ENCODE results near the gene PRDX5.
A peak's percentile ranks its signal among the peaks of the same experiment; 100 is the strongest.

PRDX5 gene

GRCh38 chr11:64290352-64291261, 27.3 kb upstream of the PRDX5 start:
- peaks cover 0 to 28% (median 22%) of the 10 kb centered on the region in 5 donors for H3K4me1 ChIP-seq (ENCODE audit: control insufficient read depth in 5 of 5, insufficient read depth in 5 of 5, low read length in 5 of 5)
- no peak overlapping the region for H3K27ac ChIP-seq (ENCODE audit: low read depth, low read length)
- H3K27me3 ChIP-seq (ENCODE audit: control insufficient read depth in 5 of 5, insufficient read depth in 4 of 5, low read length in 5 of 5) = peaks cover 25 to 51% (median 41%) of the 10 kb centered on the region in 5 donors
- H3K9me3 ChIP-seq (ENCODE audit: control insufficient read depth in 5 of 5, low read length in 5 of 5) = no peaks in the 10 kb centered on the region
- no peak overlapping the region for H3K9ac ChIP-seq (ENCODE audit: low read length in 5 of 5)
- H3K4me3 ChIP-seq (ENCODE audit: low read depth in 1 of 5, low read length in 5 of 5) = no peak overlapping the region
- peaks cover 0 to 4% (median 0%) of the 10 kb centered on the region in 5 donors for H3K36me3 ChIP-seq (ENCODE audit: control insufficient read depth in 5 of 5, insufficient read depth in 5 of 5, low read length in 5 of 5)

GRCh38 chr11:64291262-64291751, 26.6 kb upstream of the PRDX5 start, which contains the start of gene KCNK4:
Gene KCNK4, plus strand, starts transcription at chr11:64291302. Its CDS starts 1,717 bp downstream, at chr11:64293019.
- Histone ChIP-seq H3K27ac (ENCODE audit: low read depth, low read length) (no peak within 1 kb of the TSS), H3K4me3 (ENCODE audit: low read depth in 1 of 5, low read length in 5 of 5) (peak within 1 kb of the TSS in 3 of 5 donors; percentile 8 to 58 (median 36)), H3K36me3 (ENCODE audit: control insufficient read depth in 5 of 5, insufficient read depth in 5 of 5, low read length in 5 of 5) (peaks cover 0 to 4% (median 0%) of the 10 kb centered on the region in 5 donors), H3K9me3 (ENCODE audit: control insufficient read depth in 5 of 5, low read length in 5 of 5) (no peaks in the 10 kb centered on the region), H3K9ac (ENCODE audit: low read length in 5 of 5) (no peak within 1 kb of the TSS), H3K4me1 (ENCODE audit: control insufficient read depth in 5 of 5, insufficient read depth in 5 of 5, low read length in 5 of 5) (peaks cover 0 to 22% (median 16%) of the 10 kb centered on the region in 5 donors), H3K27me3 (ENCODE audit: control insufficient read depth in 5 of 5, insufficient read depth in 4 of 5, low read length in 5 of 5) (peaks cover 29 to 57% (median 46%) of the 10 kb centered on the region in 5 donors)

GRCh38 chr11:64291752-64292459, 26.0 kb upstream of the PRDX5 start:
- peaks cover 0 to 4% (median 0%) of the 10 kb centered on the region in 5 donors for H3K36me3 ChIP-seq (ENCODE audit: control insufficient read depth in 5 of 5, insufficient read depth in 5 of 5, low read length in 5 of 5)
- peaks cover 35 to 63% (median 52%) of the 10 kb centered on the region in 5 donors for H3K27me3 ChIP-seq (ENCODE audit: control insufficient read depth in 5 of 5, insufficient read depth in 4 of 5, low read length in 5 of 5)
- no peaks in the 10 kb centered on the region for H3K9me3 ChIP-seq (ENCODE audit: control insufficient read depth in 5 of 5, low read length in 5 of 5)
- H3K9ac ChIP-seq (ENCODE audit: low read length in 5 of 5) = peak overlapping the region in 1 of 5 donors; percentile 37
- H3K4me1 ChIP-seq (ENCODE audit: control insufficient read depth in 5 of 5, insufficient read depth in 5 of 5, low read length in 5 of 5) = peaks cover 0 to 19% (median 12%) of the 10 kb centered on the region in 5 donors
- H3K27ac ChIP-seq (ENCODE audit: low read depth, low read length) = no peak overlapping the region
- peak overlapping the region in 3 of 5 donors; percentile 8 to 58 (median 36) for H3K4me3 ChIP-seq (ENCODE audit: low read depth in 1 of 5, low read length in 5 of 5)

- Histone ChIP-seq H3K27ac (ENCODE audit: low read depth, low read length) (no peak overlapping the region), H3K4me3 (ENCODE audit: low read depth in 1 of 5, low read length in 5 of 5) (peak overlapping the region in 2 of 5 donors; percentile 36 to 58), H3K36me3 (ENCODE audit: control insufficient read depth in 5 of 5, insufficient read depth in 5 of 5, low read length in 5 of 5) (peaks cover 0 to 4% (median 0%) of the 10 kb centered on the region in 5 donors), H3K27me3 (ENCODE audit: control insufficient read depth in 5 of 5, insufficient read depth in 4 of 5, low read length in 5 of 5) (peaks cover 42 to 71% (median 59%) of the 10 kb centered on the region in 5 donors), H3K9ac (ENCODE audit: low read length in 5 of 5) (peak overlapping the region in 1 of 5 donors; percentile 37), H3K9me3 (ENCODE audit: control insufficient read depth in 5 of 5, low read length in 5 of 5) (no peaks in the 10 kb centered on the region), H3K4me1 (ENCODE audit: control insufficient read depth in 5 of 5, insufficient read depth in 5 of 5, low read length in 5 of 5) (peaks cover 0 to 19% (median 12%) of the 10 kb centered on the region in 5 donors)
Measured at GRCh38 chr11:64292460-64293254, 25.3 kb upstream of the PRDX5 start.

GRCh38 chr11:64294774-64295173, 23.1 kb upstream of the PRDX5 start:
- peaks cover 50 to 82% (median 66%) of the 10 kb centered on the region in 5 donors for H3K27me3 ChIP-seq (ENCODE audit: control insufficient read depth in 5 of 5, insufficient read depth in 4 of 5, low read length in 5 of 5)
- H3K9ac ChIP-seq (ENCODE audit: low read length in 5 of 5) = no peak overlapping the region

GRCh38 chr11:64295760-64296159, 22.2 kb upstream of the PRDX5 start:
- H3K4me1 ChIP-seq (ENCODE audit: control insufficient read depth in 5 of 5, insufficient read depth in 5 of 5, low read length in 5 of 5) = peaks cover 0 to 46% (median 33%) of the 10 kb centered on the region in 5 donors
- peaks cover 45 to 79% (median 61%) of the 10 kb centered on the region in 5 donors for H3K27me3 ChIP-seq (ENCODE audit: control insufficient read depth in 5 of 5, insufficient read depth in 4 of 5, low read length in 5 of 5)
- no peak overlapping the region for H3K4me3 ChIP-seq (ENCODE audit: low read depth in 1 of 5, low read length in 5 of 5)

More at GRCh38 chr11:64294774-64295173, 23.1 kb upstream of the PRDX5 start:
- Histone ChIP-seq H3K36me3 (ENCODE audit: control insufficient read depth in 5 of 5, insufficient read depth in 5 of 5, low read length in 5 of 5) (no peaks in the 10 kb centered on the region), H3K27ac (ENCODE audit: low read depth, low read length) (no peak overlapping the region), H3K4me1 (ENCODE audit: control insufficient read depth in 5 of 5, insufficient read depth in 5 of 5, low read length in 5 of 5) (peaks cover 0 to 36% (median 25%) of the 10 kb centered on the region in 5 donors), H3K4me3 (ENCODE audit: low read depth in 1 of 5, low read length in 5 of 5) (no peak overlapping the region), H3K9me3 (ENCODE audit: control insufficient read depth in 5 of 5, low read length in 5 of 5) (no peaks in the 10 kb centered on the region)

GRCh38 chr11:64296236-64296635, 21.7 kb upstream of the PRDX5 start:
- H3K27me3 ChIP-seq (ENCODE audit: control insufficient read depth in 5 of 5, insufficient read depth in 4 of 5, low read length in 5 of 5) = peaks cover 41 to 75% (median 56%) of the 10 kb centered on the region in 5 donors

More at GRCh38 chr11:64295760-64296159, 22.2 kb upstream of the PRDX5 start:
- no peaks in the 10 kb centered on the region for H3K36me3 ChIP-seq (ENCODE audit: control insufficient read depth in 5 of 5, insufficient read depth in 5 of 5, low read length in 5 of 5)
- no peak overlapping the region for H3K9ac ChIP-seq (ENCODE audit: low read length in 5 of 5)
- H3K27ac ChIP-seq (ENCODE audit: low read depth, low read length) = no peak overlapping the region
- no peaks in the 10 kb centered on the region for H3K9me3 ChIP-seq (ENCODE audit: control insufficient read depth in 5 of 5, low read length in 5 of 5)

GRCh38 chr11:64296830-64297698, 20.9 kb upstream of the PRDX5 start:
- Histone ChIP-seq H3K4me1 (ENCODE audit: control insufficient read depth in 5 of 5, insufficient read depth in 5 of 5, low read length in 5 of 5) (peaks cover 0 to 40% (median 30%) of the 10 kb centered on the region in 5 donors), H3K27me3 (ENCODE audit: control insufficient read depth in 5 of 5, insufficient read depth in 4 of 5, low read length in 5 of 5) (peaks cover 41 to 66% (median 52%) of the 10 kb centered on the region in 5 donors), H3K36me3 (ENCODE audit: control insufficient read depth in 5 of 5, insufficient read depth in 5 of 5, low read length in 5 of 5) (no peaks in the 10 kb centered on the region), H3K27ac (ENCODE audit: low read depth, low read length) (no peak overlapping the region), H3K9me3 (ENCODE audit: control insufficient read depth in 5 of 5, low read length in 5 of 5) (no peaks in the 10 kb centered on the region), H3K4me3 (ENCODE audit: low read depth in 1 of 5, low read length in 5 of 5) (no peak overlapping the region), H3K9ac (ENCODE audit: low read length in 5 of 5) (no peak overlapping the region)

More at GRCh38 chr11:64296236-64296635, 21.7 kb upstream of the PRDX5 start:
- Histone ChIP-seq H3K4me3 (ENCODE audit: low read depth in 1 of 5, low read length in 5 of 5) (no peak overlapping the region), H3K4me1 (ENCODE audit: control insufficient read depth in 5 of 5, insufficient read depth in 5 of 5, low read length in 5 of 5) (peaks cover 0 to 46% (median 36%) of the 10 kb centered on the region in 5 donors), H3K9me3 (ENCODE audit: control insufficient read depth in 5 of 5, low read length in 5 of 5) (no peaks in the 10 kb centered on the region), H3K36me3 (ENCODE audit: control insufficient read depth in 5 of 5, insufficient read depth in 5 of 5, low read length in 5 of 5) (no peaks in the 10 kb centered on the region), H3K9ac (ENCODE audit: low read length in 5 of 5) (no peak overlapping the region), H3K27ac (ENCODE audit: low read depth, low read length) (no peak overlapping the region)
